Measurements from ENCODE around the gene PCDH1. TPM values are rescaled to one million over a fixed set of nuclear protein-coding genes. Genes with fewer than 3 reads are reported as not detected.

PCDH1 gene
- total and polyA plus RNA-seq, 2 donors (not counting 3 experiments of a cell fraction or from before 2014, with no cell fraction given): 113 to 136 TPM

DNA sequence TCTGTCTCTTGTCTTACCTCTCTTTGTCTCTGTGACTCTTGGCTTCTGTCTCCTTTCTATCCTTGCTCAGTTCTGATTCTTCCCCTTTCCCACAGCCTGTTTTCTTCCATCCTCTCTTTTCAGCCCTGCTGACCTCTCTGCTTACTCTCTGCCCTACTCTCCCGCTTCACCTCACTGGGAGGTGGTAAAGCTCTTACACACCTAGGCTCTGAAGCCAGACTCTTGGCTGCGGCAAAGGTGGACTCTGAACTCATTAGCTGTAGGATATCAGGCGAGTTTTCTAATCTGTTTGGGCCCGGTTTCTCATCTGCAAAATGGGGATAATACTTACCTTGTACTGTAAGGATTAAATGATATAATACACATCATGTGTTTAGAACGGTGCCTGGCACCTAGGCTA lies 11.1 kb downstream of the PCDH1 start:
- Histone ChIP-seq H4K20me1 (replicated peaks; ENCODE audit: control insufficient read depth, extremely low read depth, insufficient read depth, low read length) (no peaks in the 10 kb centered on the region), H3K27me3 (ENCODE audit: control insufficient read depth in 2 of 2, insufficient read depth in 2 of 2, low read length in 2 of 2) (no peaks in the 10 kb centered on the region), H3K9ac (replicated peaks; ENCODE audit: extremely low read depth, insufficient read depth, low read length) (no peak overlapping the region), H3K4me1 (ENCODE audit: control insufficient read depth, extremely low read depth, insufficient read depth, low read length) (peaks cover 15% of the 10 kb centered on the region), H3K27ac (ENCODE audit: insufficient read depth, low read depth, low read length) (no peak overlapping the region), H3K36me3 (ENCODE audit: control insufficient read depth in 2 of 2, extremely low read depth in 1 of 2, insufficient read depth in 2 of 2, low read length in 2 of 2) (peaks cover 39 to 61% of the 10 kb centered on the region in 2 experiments), H2AFZ (ENCODE audit: low read depth, low read length) (no peak overlapping the region), H3K9me3 (replicated peaks; ENCODE audit: control insufficient read depth, insufficient read depth, low read length) (no peaks in the 10 kb centered on the region), H3K4me3 (replicated peaks in 1 of 3; ENCODE audit: insufficient read depth in 1 of 3, low read depth in 1 of 3, low read length in 3 of 3) (no peak overlapping the region), H3K4me2 (ENCODE audit: insufficient read depth, low read length) (no peak overlapping the region), H3K9me1 (replicated peaks; ENCODE audit: control insufficient read depth, extremely low read depth, insufficient read depth, low read length) (no peaks in the 10 kb centered on the region), H3K79me2 (ENCODE audit: control insufficient read depth, insufficient read depth, low read length) (peaks cover 68% of the 10 kb centered on the region)
- no TSS peak for BruUV-seq (replicated peaks)
- FAIRE-seq (no peak), DNase-seq (ENCODE audit: low read depth, low spot score) (no peak)
- no peak for TF ChIP-seq EZH2 (IDR thresholded peaks at IDR 0.05; ENCODE audit: borderline replicate concordance, low read depth, low read length, severe bottlenecking)
- TF ChIP-seq FOS (IDR thresholded peaks at IDR 0.05; ENCODE audit: borderline replicate concordance, insufficient read depth, low read length): no peak
- no peak for TF ChIP-seq POLR2AphosphoS5 (IDR thresholded peaks at IDR 0.05; ENCODE audit: insufficient read depth, low read depth, low read length)
- TF ChIP-seq MYC (IDR thresholded peaks at IDR 0.05; ENCODE audit: low read depth, low read length): no peak
- TF ChIP-seq, protein P1, sequence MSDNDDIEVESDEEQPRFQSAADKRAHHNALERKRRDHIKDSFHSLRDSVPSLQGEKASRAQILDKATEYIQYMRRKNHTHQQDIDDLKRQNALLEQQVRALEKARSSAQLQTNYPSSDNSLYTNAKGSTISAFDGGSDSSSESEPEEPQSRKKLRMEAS (IDR thresholded peaks at IDR 0.05; ENCODE audit: insufficient read depth, insufficient read length): no peak
- no peak for TF ChIP-seq POLR2A (IDR thresholded peaks at IDR 0.05; ENCODE audit: low read depth, low read length)
- no peak for TF ChIP-seq JUN (IDR thresholded peaks at IDR 0.05; ENCODE audit: borderline replicate concordance, insufficient read depth, insufficient read length, low read depth)
- no peak for TF ChIP-seq CTCF (IDR thresholded peaks at IDR 0.05; ENCODE audit: extremely low read depth in 1 of 2, insufficient read depth in 1 of 2, low read depth in 1 of 2, low read length in 2 of 2)
- intact Hi-C loops (cut with micrococcal nuclease) (no loop called here), dilution Hi-C loops (cut with MboI; ENCODE audit: extremely low pct_ligation_motif_present, low sequenced_read_pairs) (no loop called here)
- CTCF ChIA-PET: interaction anchor here (1.0 to 2.7 kb wide), 2 partner anchors 12 to 110 kb away, joined by 4 to 13 read pairs; partner anchors contain the start of gene PCDH1
- POLR2A ChIA-PET: no interaction called here
